IMR-90 (cell line): ENCODE results near the gene ZNF341.

Source experiments
- CEBPB ChIP-seq: IDR thresholded peaks from 2 replicates; pipeline ENCODE4 v1.6.1; 2012; ENCODE audit warnings: low read depth, low read length, improper control_type of control experiment
- FOS ChIP-seq: fragments of 150-350 bp; IDR thresholded peaks from 2 replicates; pipeline ENCODE4 v1.6.1; 2016; ENCODE audit warnings: low read depth, low read length
- MXI1 ChIP-seq: IDR thresholded peaks from 2 replicates; pipeline ENCODE4 v1.6.1; 2012; ENCODE audit warnings: low read depth, mild to moderate bottlenecking, low read length, moderate library complexity, borderline replicate concordance
- POLR2A ChIP-seq: IDR thresholded peaks from 2 replicates; pipeline ENCODE4 v1.6.1; 2012; ENCODE audit warnings: mild to moderate bottlenecking, low read depth, low read length
- RFX5 ChIP-seq: IDR thresholded peaks from 2 replicates; pipeline ENCODE4 v1.8.0; 2012; ENCODE audit warnings: low read depth, mild to moderate bottlenecking, low read length, moderate library complexity
- SMC3 ChIP-seq: fragments of 150-350 bp; IDR thresholded peaks from 2 replicates; pipeline ENCODE4 v1.6.1; 2016; ENCODE audit warnings: low read depth, mild to moderate bottlenecking, antibody characterized with exemption, low read length, moderate library complexity
- TF ChIP-seq, protein P1 (sequence below): conservative IDR thresholded peaks from 2 replicates; pipeline ENCODE4 v1.5.1; 2012; ENCODE audit warnings: mild to moderate bottlenecking, low read depth, low read length, improper control_type of control experiment
- TF ChIP-seq, protein P2 (sequence below): fragments of 150-350 bp; IDR thresholded peaks from 2 replicates; pipeline ENCODE4 v1.6.1; 2017; ENCODE audit warnings: mild to moderate bottlenecking, antibody characterized with exemption, low read length, low read depth
- TF ChIP-seq, protein P3 (sequence below): fragments of 150-350 bp; IDR thresholded peaks from 2 replicates; pipeline ENCODE4 v1.6.1; 2016; ENCODE audit warnings: low read depth, mild to moderate bottlenecking, low read length, moderate library complexity, borderline replicate concordance

DNA sequence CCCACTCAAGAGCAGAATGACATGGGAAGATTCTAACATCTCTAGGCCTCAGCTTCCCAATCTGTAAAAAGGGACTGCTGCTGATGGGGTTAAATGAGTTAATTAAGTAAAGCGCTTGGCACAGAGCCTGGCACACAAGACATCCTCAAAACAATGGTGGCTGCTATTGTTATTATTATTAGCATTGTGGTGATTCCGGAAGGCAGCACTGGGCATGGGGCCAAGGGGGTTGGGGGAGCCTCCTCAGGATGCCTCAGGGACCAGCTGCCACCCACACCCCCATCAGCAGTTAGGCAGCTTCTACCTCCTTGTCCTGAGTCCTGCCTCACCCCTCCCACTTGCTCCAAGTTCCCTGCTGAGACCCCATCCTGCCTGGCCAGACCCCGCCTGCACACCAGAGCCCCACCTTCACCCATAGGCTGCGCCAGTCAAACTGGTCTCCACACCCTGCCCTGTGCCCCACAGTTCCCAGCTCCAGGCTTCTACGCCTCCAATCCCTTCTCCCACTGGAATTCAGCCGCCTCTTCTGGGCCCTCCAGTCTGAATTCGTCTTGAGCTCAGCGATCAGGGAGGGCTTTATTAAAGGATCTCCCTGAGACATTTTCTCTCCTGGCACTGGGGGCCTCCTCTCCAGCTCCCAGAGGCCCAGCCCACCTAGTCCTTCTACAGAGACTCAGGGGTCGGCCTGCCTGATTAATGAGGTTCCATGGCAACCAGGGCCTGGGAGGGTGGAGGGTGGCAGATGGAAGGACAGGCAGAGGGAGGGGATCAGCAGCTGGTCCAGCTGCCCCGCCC lies 47.1 kb upstream of the ZNF341 start:
- TF ChIP-seq, protein P1, sequence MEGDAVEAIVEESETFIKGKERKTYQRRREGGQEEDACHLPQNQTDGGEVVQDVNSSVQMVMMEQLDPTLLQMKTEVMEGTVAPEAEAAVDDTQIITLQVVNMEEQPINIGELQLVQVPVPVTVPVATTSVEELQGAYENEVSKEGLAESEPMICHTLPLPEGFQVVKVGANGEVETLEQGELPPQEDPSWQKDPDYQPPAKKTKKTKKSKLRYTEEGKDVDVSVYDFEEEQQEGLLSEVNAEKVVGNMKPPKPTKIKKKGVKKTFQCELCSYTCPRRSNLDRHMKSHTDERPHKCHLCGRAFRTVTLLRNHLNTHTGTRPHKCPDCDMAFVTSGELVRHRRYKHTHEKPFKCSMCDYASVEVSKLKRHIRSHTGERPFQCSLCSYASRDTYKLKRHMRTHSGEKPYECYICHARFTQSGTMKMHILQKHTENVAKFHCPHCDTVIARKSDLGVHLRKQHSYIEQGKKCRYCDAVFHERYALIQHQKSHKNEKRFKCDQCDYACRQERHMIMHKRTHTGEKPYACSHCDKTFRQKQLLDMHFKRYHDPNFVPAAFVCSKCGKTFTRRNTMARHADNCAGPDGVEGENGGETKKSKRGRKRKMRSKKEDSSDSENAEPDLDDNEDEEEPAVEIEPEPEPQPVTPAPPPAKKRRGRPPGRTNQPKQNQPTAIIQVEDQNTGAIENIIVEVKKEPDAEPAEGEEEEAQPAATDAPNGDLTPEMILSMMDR = no peak
- TF ChIP-seq, protein P2, sequence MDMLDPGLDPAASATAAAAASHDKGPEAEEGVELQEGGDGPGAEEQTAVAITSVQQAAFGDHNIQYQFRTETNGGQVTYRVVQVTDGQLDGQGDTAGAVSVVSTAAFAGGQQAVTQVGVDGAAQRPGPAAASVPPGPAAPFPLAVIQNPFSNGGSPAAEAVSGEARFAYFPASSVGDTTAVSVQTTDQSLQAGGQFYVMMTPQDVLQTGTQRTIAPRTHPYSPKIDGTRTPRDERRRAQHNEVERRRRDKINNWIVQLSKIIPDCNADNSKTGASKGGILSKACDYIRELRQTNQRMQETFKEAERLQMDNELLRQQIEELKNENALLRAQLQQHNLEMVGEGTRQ = no peak
- no peak for TF ChIP-seq CEBPB
- TF ChIP-seq RFX5 = no peak
- TF ChIP-seq POLR2A = no peak
- TF ChIP-seq, protein P3, sequence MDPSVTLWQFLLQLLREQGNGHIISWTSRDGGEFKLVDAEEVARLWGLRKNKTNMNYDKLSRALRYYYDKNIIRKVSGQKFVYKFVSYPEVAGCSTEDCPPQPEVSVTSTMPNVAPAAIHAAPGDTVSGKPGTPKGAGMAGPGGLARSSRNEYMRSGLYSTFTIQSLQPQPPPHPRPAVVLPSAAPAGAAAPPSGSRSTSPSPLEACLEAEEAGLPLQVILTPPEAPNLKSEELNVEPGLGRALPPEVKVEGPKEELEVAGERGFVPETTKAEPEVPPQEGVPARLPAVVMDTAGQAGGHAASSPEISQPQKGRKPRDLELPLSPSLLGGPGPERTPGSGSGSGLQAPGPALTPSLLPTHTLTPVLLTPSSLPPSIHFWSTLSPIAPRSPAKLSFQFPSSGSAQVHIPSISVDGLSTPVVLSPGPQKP = no peak
- no peak for TF ChIP-seq FOS
- no peak for TF ChIP-seq SMC3
- no peak for TF ChIP-seq MXI1
